Esophagus squamous epithelium (tissue), 4 donors: ENCODE measurements around the gene C18orf63.

Experiments
- POLR2A ChIP-seq, 4 donors: fragments of 450-650 bp; IDR thresholded peaks; one replicate each; pipeline ENCODE4 v1.6.1; 2017; ENCODE audit warnings: antibody characterized with exemption in 4 of 4, mild to moderate bottlenecking in 4 of 4, moderate library complexity in 3 of 4
- TF ChIP-seq, protein P1 (sequence below), 6 experiments: fragments of 450-650 bp in 4 of 6; fragments of 200-600 bp in 2 of 6; sonication (generic) in 2 of 6; IDR thresholded peaks; one replicate each; pipeline ENCODE4 v1.5.1; 2016 to 2019; ENCODE audit warnings: antibody characterized with exemption in 6 of 6, mild to moderate bottlenecking in 4 of 6, moderate library complexity in 4 of 6

- TF ChIP-seq POLR2A (IDR thresholded peaks at IDR 0.05), result no peak
- TF ChIP-seq, protein P1, sequence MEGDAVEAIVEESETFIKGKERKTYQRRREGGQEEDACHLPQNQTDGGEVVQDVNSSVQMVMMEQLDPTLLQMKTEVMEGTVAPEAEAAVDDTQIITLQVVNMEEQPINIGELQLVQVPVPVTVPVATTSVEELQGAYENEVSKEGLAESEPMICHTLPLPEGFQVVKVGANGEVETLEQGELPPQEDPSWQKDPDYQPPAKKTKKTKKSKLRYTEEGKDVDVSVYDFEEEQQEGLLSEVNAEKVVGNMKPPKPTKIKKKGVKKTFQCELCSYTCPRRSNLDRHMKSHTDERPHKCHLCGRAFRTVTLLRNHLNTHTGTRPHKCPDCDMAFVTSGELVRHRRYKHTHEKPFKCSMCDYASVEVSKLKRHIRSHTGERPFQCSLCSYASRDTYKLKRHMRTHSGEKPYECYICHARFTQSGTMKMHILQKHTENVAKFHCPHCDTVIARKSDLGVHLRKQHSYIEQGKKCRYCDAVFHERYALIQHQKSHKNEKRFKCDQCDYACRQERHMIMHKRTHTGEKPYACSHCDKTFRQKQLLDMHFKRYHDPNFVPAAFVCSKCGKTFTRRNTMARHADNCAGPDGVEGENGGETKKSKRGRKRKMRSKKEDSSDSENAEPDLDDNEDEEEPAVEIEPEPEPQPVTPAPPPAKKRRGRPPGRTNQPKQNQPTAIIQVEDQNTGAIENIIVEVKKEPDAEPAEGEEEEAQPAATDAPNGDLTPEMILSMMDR (IDR thresholded peaks at IDR 0.05), result no peak
These were observed 74.4 kb downstream of the C18orf63 start for GRCh38 chr18:74389991-74390390.
